ENCODE results near the gene UQCR10. TPM values are rescaled to one million over a fixed set of nuclear protein-coding genes. Genes with fewer than 3 reads are reported as not detected.

The UQCR10 gene
- total RNA-seq, 1 experiment from 2014 or later: 119 TPM

DNA sequence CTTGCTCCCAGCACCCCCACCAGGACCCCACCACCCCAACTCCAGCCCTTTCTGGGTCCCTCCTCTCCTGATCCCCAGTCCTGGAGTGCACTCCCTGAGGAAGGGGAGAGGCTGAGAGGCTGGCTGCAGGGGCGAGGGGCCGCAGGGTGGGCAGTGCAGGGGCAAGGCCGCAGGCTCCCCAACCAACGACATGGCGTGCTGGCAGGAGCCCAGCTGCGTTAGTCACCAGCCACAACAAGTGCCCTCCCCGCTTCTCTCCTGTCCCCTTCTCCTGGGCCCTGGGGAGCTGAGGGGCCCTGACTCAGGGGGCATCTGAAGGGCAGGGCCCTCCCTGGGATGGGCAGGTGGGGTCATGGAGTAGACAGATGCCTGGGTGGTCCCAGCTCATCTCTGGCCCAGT, 45.0 kb upstream of the UQCR10 start:
- Histone ChIP-seq H3K9me3 (ENCODE audit: low read depth, low read length, poor library complexity, severe bottlenecking) (no peaks in the 10 kb centered on the region), H3K4me1 (ENCODE audit: insufficient read depth, low read length, poor library complexity, severe bottlenecking) (no peaks in the 10 kb centered on the region), H3K27ac (ENCODE audit: low read depth, low read length, poor library complexity, severe bottlenecking) (no peak overlapping the region), H3K4me3 (ENCODE audit: low read depth, low read length, poor library complexity, severe bottlenecking) (no peak overlapping the region), H3K36me3 (ENCODE audit: insufficient read depth, low read length, poor library complexity, severe bottlenecking) (no peaks in the 10 kb centered on the region), H3K27me3 (replicated peaks; ENCODE audit: insufficient read depth, low read depth, low read length, poor library complexity) (peaks cover 43% of the 10 kb centered on the region)
- no peak for DNase-seq (ENCODE audit: low spot score)
- POLR2A ChIA-PET (ENCODE audit: low non-redundant PET): no interaction called here
- BruUV-seq (replicated peaks): no TSS peak
- CTCF ChIA-PET: no interaction called here
- intact Hi-C loops (cut with micrococcal nuclease; ENCODE audit: unreplicated experiment): no loop called here
- no peak for TF ChIP-seq EZH2 (IDR thresholded peaks at IDR 0.05; ENCODE audit: borderline replicate concordance, low read depth, low read length, poor library complexity, severe bottlenecking)

DNA sequence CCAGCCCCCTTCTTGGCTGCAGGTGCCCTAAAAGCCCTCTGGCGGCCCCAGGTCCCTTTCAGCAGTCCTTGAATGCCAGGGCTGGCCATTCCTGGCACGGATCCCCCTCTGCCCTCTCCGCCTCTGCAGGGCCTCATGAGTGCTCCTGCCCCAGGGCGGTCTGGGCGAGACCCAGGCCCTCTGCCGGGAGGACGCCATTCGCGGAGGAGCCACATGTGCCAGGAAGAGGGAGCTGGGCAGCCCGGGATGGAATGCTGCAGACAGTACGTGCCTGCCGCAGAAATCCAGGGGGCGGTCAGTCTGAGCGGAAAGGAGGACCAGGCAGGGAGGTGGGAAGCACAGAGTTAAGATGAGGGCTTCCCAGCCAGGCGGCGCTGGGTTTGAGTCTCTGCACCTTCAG, 44.6 kb upstream of the UQCR10 start:
- no TSS peak for BruUV-seq (replicated peaks)
- Histone ChIP-seq H3K4me3 (ENCODE audit: low read depth, low read length, poor library complexity, severe bottlenecking) (no peak overlapping the region), H3K9me3 (ENCODE audit: low read depth, low read length, poor library complexity, severe bottlenecking) (no peaks in the 10 kb centered on the region), H3K27me3 (replicated peaks; ENCODE audit: insufficient read depth, low read depth, low read length, poor library complexity) (peaks cover 43% of the 10 kb centered on the region), H3K4me1 (ENCODE audit: insufficient read depth, low read length, poor library complexity, severe bottlenecking) (no peaks in the 10 kb centered on the region), H3K36me3 (ENCODE audit: insufficient read depth, low read length, poor library complexity, severe bottlenecking) (no peaks in the 10 kb centered on the region), H3K27ac (ENCODE audit: low read depth, low read length, poor library complexity, severe bottlenecking) (no peak overlapping the region)
- ChIA-PET CTCF (no interaction called here), POLR2A (ENCODE audit: low non-redundant PET) (no interaction called here)
- TF ChIP-seq EZH2 (IDR thresholded peaks at IDR 0.05; ENCODE audit: borderline replicate concordance, low read depth, low read length, poor library complexity, severe bottlenecking): no peak
- TF ChIP-seq, protein P1, sequence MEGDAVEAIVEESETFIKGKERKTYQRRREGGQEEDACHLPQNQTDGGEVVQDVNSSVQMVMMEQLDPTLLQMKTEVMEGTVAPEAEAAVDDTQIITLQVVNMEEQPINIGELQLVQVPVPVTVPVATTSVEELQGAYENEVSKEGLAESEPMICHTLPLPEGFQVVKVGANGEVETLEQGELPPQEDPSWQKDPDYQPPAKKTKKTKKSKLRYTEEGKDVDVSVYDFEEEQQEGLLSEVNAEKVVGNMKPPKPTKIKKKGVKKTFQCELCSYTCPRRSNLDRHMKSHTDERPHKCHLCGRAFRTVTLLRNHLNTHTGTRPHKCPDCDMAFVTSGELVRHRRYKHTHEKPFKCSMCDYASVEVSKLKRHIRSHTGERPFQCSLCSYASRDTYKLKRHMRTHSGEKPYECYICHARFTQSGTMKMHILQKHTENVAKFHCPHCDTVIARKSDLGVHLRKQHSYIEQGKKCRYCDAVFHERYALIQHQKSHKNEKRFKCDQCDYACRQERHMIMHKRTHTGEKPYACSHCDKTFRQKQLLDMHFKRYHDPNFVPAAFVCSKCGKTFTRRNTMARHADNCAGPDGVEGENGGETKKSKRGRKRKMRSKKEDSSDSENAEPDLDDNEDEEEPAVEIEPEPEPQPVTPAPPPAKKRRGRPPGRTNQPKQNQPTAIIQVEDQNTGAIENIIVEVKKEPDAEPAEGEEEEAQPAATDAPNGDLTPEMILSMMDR (conservative IDR thresholded peaks at IDR 0.05; ENCODE audit: low read depth, low read length): no peak
- DNase-seq (ENCODE audit: low spot score): no peak
- intact Hi-C loops (cut with micrococcal nuclease; ENCODE audit: unreplicated experiment): no loop called here

DNA sequence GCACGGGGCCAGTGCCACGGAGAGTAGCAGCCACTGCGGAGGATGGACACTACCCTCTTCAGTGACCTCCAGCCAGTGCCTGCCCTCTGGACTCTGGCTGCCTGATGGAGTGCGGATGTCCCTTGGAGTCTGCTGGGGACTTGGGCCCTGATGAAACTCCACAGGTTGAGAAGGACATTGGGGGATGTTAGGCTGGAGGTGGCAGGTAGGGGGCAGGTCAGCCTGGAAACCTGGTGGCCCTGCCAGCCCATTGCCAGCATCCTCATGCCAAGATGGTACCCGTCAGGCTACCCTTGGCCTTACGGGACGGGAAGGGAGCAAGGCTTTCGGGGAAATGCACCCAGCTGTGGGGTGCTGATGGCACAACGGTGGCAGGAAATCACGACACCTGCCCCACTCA, 43.4 kb upstream of the UQCR10 start:
- ChIA-PET POLR2A (ENCODE audit: low non-redundant PET) (no interaction called here), CTCF (no interaction called here)
- peaks cover 33% of the 10 kb centered on the region for H3K27me3 ChIP-seq (replicated peaks; ENCODE audit: insufficient read depth, low read depth, low read length, poor library complexity)
- H3K4me1 ChIP-seq (ENCODE audit: insufficient read depth, low read length, poor library complexity, severe bottlenecking): no peaks in the 10 kb centered on the region
- no peak overlapping the region for H3K4me3 ChIP-seq (ENCODE audit: low read depth, low read length, poor library complexity, severe bottlenecking)
- no peak for TF ChIP-seq EZH2 (IDR thresholded peaks at IDR 0.05; ENCODE audit: borderline replicate concordance, low read depth, low read length, poor library complexity, severe bottlenecking)
- TF ChIP-seq, protein P1 (conservative IDR thresholded peaks at IDR 0.05; ENCODE audit: low read depth, low read length): no peak
- intact Hi-C loops (cut with micrococcal nuclease; ENCODE audit: unreplicated experiment): no loop called here
- no peaks in the 10 kb centered on the region for H3K36me3 ChIP-seq (ENCODE audit: insufficient read depth, low read length, poor library complexity, severe bottlenecking)
- no TSS peak for BruUV-seq (replicated peaks)
- no peak for DNase-seq (ENCODE audit: low spot score)
- H3K9me3 ChIP-seq (ENCODE audit: low read depth, low read length, poor library complexity, severe bottlenecking): no peaks in the 10 kb centered on the region
- H3K27ac ChIP-seq (ENCODE audit: low read depth, low read length, poor library complexity, severe bottlenecking): no peak overlapping the region

DNA sequence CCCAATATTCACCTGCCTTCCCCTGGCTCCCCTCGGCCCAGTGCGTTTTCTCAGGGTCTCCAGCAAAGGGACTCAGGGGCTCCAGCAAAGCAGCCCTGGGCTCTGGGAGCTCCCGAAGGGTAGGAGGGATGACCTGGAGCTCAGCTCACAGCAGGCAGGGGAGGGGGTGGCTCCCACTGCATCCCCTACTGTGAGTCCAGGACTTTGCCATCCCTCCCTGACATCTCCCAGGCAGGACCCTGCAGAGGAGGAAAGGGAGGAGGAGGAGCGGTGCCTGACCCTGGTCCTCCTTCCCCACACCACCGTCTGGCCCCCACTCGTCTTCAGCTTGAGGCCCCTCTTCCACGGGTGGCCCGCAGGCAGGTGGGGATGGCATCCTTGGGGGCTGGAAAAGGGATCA, 42.3 kb upstream of the UQCR10 start:
- CTCF ChIA-PET: interaction anchor here (0.6 kb wide), 1 partner anchor 76 kb away, joined by 4 read pairs; no protein-coding TSS in a partner anchor
- BruUV-seq (replicated peaks): no TSS peak
- Histone ChIP-seq H3K27me3 (replicated peaks; ENCODE audit: insufficient read depth, low read depth, low read length, poor library complexity) (peaks cover 23% of the 10 kb centered on the region), H3K9me3 (ENCODE audit: low read depth, low read length, poor library complexity, severe bottlenecking) (no peaks in the 10 kb centered on the region), H3K4me3 (ENCODE audit: low read depth, low read length, poor library complexity, severe bottlenecking) (no peak overlapping the region), H3K36me3 (ENCODE audit: insufficient read depth, low read length, poor library complexity, severe bottlenecking) (no peaks in the 10 kb centered on the region), H3K4me1 (ENCODE audit: insufficient read depth, low read length, poor library complexity, severe bottlenecking) (no peaks in the 10 kb centered on the region), H3K27ac (ENCODE audit: low read depth, low read length, poor library complexity, severe bottlenecking) (no peak overlapping the region)
- intact Hi-C loops (cut with micrococcal nuclease; ENCODE audit: unreplicated experiment): loop anchor here (5.0 kb wide), 1 partner anchor 362 kb away; no protein-coding TSS in a partner anchor
- TF ChIP-seq EZH2 (IDR thresholded peaks at IDR 0.05; ENCODE audit: borderline replicate concordance, low read depth, low read length, poor library complexity, severe bottlenecking): no peak
- TF ChIP-seq, protein P1 (conservative IDR thresholded peaks at IDR 0.05; ENCODE audit: low read depth, low read length): no peak
- DNase-seq (ENCODE audit: low spot score): no peak
- POLR2A ChIA-PET (ENCODE audit: low non-redundant PET): no interaction called here
